ENCODE data around the gene NR1D2.
A peak's percentile ranks its signal among the peaks of the same experiment; 100 is the strongest.

The NR1D2 gene

GRCh38 chr3:23968463-23969184 lies 23.5 kb downstream of the NR1D2 start:
- no peak for DNase-seq

GRCh38 chr3:23969393-23969792 lies 24.3 kb downstream of the NR1D2 start:
- DNase-seq, result no peak

GRCh38 chr3:23971684-23972083 lies 26.6 kb downstream of the NR1D2 start:
- no peak for DNase-seq

GRCh38 chr3:23976555-23976954 lies 31.5 kb downstream of the NR1D2 start:
- DNase-seq, result no peak

- no peak for DNase-seq
Observed at GRCh38 chr3:23979569-23979968, 34.5 kb downstream of the NR1D2 start.

GRCh38 chr3:23981136-23981535 lies 36.0 kb downstream of the NR1D2 start:
- no peak for DNase-seq

- DNase-seq, result no peak
Observed at GRCh38 chr3:23981955-23982354, 36.9 kb downstream of the NR1D2 start.

GRCh38 chr3:23984934-23985333 lies 39.8 kb downstream of the NR1D2 start:
- DNase-seq, result no peak

- DNase-seq, result no peak
Observed at GRCh38 chr3:23985747-23986544, 40.9 kb downstream of the NR1D2 start.

GRCh38 chr3:23987356-23987755 lies 42.3 kb downstream of the NR1D2 start:
- DNase-seq, result no peak

- DNase-seq, result no peak
Observed at GRCh38 chr3:23991306-23991682, 46.2 kb downstream of the NR1D2 start.

GRCh38 chr3:23991683-23992628 lies 46.9 kb downstream of the NR1D2 start:
- DNase-seq, result peak in 1 of 6 experiments; percentile 2

- no peak for DNase-seq
Observed at GRCh38 chr3:23993556-23994243, 48.6 kb downstream of the NR1D2 start.

GRCh38 chr3:23994244-23994569 lies 49.1 kb downstream of the NR1D2 start:
- no peak for DNase-seq

- no peak for DNase-seq
Observed at GRCh38 chr3:23995219-23995618, 50.1 kb downstream of the NR1D2 start.

- DNase-seq, result no peak
Observed at GRCh38 chr3:23996095-23996524, 51.0 kb downstream of the NR1D2 start.

GRCh38 chr3:23999012-23999641 lies 54.0 kb downstream of the NR1D2 start:
- peak in 5 of 6 experiments; percentile 12 to 43 (median 26) for DNase-seq

- DNase-seq, result no peak
Observed at GRCh38 chr3:24002129-24002528, 57.0 kb downstream of the NR1D2 start.

GRCh38 chr3:24003466-24003865 lies 58.4 kb downstream of the NR1D2 start:
- no peak for DNase-seq

GRCh38 chr3:24004171-24004938 lies 59.3 kb downstream of the NR1D2 start:
- no peak for DNase-seq

GRCh38 chr3:24005669-24006068 lies 60.6 kb downstream of the NR1D2 start:
- DNase-seq, result no peak
